Right forelimb (tissue), 1 donor: ENCODE measurements around the gene METTL5.
A peak's percentile ranks its signal among the peaks of the same experiment; 100 is the strongest.
"Not testable (repeated sequence)": the region's sequence is repeated elsewhere in the genome, so short reads cannot be mapped to it uniquely, and the experiment has no call there.

Experiments
- DNase-seq: peaks from one replicate; pipeline ENCODE4 v3.0.0-alpha.2; 2018

The METTL5 gene

GRCh38 chr2:169824373-169825333 lies at the start of gene METTL5:
TSS of gene METTL5 (minus strand) at chr2:169824905. CDS start at chr2:169824597, 308 bp downstream.
- peak; percentile 90 for DNase-seq

DNA sequence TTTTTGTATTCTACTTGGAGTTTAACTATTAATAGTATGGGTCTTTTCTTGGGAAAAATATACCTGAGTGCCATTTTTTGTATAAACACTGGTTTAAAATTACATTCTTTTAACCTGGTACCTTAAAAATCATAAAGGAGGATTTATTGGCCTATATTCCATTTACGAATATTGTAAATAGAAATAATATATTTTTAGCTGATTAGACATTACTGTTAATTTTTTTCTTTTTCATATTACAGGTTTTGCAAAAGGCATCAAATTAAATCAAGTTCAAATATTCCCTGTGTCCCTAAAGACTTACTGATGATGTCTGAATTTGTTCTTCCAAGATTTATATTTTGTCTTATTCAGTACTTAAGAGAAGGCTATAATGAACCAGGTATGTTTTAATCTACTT lies 47.3 kb upstream of the METTL5 start:
- no peak for DNase-seq

- not testable (repeated sequence) for DNase-seq
Measured at GRCh38 chr2:169871369-169871768, 46.7 kb upstream of the METTL5 start.

- DNase-seq = no peak
Measured at GRCh38 chr2:169868951-169869350, 44.2 kb upstream of the METTL5 start.

DNA sequence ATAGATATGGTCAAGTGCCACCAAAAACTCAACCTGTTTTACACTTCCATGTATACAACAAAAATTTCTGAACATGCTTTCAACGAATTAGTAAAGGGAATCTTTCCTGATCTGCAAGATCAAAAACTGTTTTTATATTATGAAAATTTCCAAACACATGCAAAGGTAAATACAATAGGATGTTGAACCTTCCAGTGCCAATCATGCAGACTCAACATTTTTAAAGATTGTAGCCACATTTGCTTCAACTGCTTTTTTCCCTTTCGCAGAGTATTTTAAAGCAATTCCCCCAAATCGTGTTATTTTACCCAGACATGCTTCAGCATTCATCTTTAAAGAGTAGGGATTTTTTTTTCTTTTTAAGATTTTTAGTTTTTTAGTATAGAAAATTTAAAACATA lies 42.9 kb upstream of the METTL5 start:
- DNase-seq = no peak

- DNase-seq = not testable (repeated sequence)
Measured at GRCh38 chr2:169866230-169866629, 41.5 kb upstream of the METTL5 start.

DNA sequence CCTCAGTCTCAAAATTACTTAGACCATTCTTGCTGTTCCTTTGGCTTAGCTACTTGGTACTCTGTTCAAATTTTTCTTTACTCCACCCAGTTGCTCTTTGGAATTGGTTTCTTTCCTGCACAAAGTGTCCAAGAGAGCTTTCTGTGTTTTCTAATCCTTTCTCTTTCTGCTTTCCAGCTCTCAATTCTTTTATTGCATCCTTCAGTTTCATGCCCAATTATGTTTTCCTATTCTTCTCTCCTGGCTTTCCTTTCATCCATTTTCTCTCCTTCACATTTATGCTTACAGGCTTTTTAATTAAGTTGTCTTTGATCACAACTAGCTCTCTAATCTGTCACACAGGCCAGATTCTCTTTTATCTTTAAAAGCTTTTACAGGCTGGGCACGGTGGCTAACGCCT lies 40.8 kb upstream of the METTL5 start:
- DNase-seq = no peak

- DNase-seq = no peak
Measured at GRCh38 chr2:169862816-169863215, 38.1 kb upstream of the METTL5 start.

DNA sequence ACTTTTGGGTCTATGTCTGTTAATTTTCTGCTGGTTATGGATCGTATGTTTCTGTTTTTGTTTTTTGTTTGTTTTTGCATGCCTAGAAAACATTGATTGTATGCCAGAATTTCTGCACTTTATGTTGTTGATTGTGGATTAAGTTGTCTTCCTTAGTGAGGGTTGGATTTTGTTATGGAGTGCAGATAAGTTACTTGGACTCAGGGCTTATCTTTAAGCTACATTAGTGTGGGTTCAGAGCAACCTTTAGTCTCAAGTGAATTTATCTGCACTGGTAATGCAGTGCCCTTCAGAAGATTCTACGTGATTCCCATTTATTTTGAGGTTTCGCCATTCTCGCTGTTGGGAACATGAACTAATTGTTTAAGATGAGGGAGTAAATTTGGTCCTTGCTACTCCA lies 35.4 kb upstream of the METTL5 start:
- no peak for DNase-seq

- DNase-seq = no peak
Measured at GRCh38 chr2:169859423-169859822, 34.7 kb upstream of the METTL5 start.

GRCh38 chr2:169855281-169856258 lies 30.9 kb upstream of the METTL5 start:
- DNase-seq = not testable (repeated sequence)

GRCh38 chr2:169853041-169853668 lies 28.4 kb upstream of the METTL5 start:
- DNase-seq = no peak

GRCh38 chr2:169849710-169850109 lies 25.0 kb upstream of the METTL5 start:
- no peak for DNase-seq

- DNase-seq = not testable (repeated sequence)
Measured at GRCh38 chr2:169848959-169849693, 24.4 kb upstream of the METTL5 start.

- DNase-seq = no peak
Measured at GRCh38 chr2:169845016-169845415, 20.3 kb upstream of the METTL5 start.

GRCh38 chr2:169841625-169842024 lies 16.9 kb upstream of the METTL5 start:
- not testable (repeated sequence) for DNase-seq

GRCh38 chr2:169840747-169841142 lies 16.0 kb upstream of the METTL5 start:
- no peak for DNase-seq

- DNase-seq = no peak
Measured at GRCh38 chr2:169839954-169840746, 15.4 kb upstream of the METTL5 start.

- no peak for DNase-seq
Measured at GRCh38 chr2:169838743-169839489, 14.2 kb upstream of the METTL5 start.

GRCh38 chr2:169834401-169834800 lies 9.7 kb upstream of the METTL5 start:
- DNase-seq = no peak
